Astrocyte of the cerebellum (primary cell): ENCODE results near the gene CYTH2.

Experiments used
- DNase-seq: peaks from one replicate; pipeline ENCODE4 v3.0.0-alpha.2; 2011; ENCODE audit warnings: low read depth
- H3K4me3 ChIP-seq: 2 replicates; pipeline ENCODE4 v1.5.1; 2011; ENCODE audit warnings: mild to moderate bottlenecking, low read depth, low read length, moderate library complexity
- in situ Hi-C: cut with HindIII; loops from 2 replicates; pipeline ENCODE4 v1.10.0; 2017; ENCODE audit warnings: low sequenced_read_pairs
- TF ChIP-seq, protein P1 (sequence below): IDR thresholded peaks from 2 replicates; pipeline ENCODE4 v1.5.1; 2012; ENCODE audit warnings: low read length, low read depth, moderate library complexity, mild to moderate bottlenecking; ENCODE audit errors: missing control alignments

CYTH2 gene

GRCh38 chr19:48506138-48506733, 37.1 kb downstream of the CYTH2 start:
- no peak overlapping the region for H3K4me3 ChIP-seq
- TF ChIP-seq, protein P1, sequence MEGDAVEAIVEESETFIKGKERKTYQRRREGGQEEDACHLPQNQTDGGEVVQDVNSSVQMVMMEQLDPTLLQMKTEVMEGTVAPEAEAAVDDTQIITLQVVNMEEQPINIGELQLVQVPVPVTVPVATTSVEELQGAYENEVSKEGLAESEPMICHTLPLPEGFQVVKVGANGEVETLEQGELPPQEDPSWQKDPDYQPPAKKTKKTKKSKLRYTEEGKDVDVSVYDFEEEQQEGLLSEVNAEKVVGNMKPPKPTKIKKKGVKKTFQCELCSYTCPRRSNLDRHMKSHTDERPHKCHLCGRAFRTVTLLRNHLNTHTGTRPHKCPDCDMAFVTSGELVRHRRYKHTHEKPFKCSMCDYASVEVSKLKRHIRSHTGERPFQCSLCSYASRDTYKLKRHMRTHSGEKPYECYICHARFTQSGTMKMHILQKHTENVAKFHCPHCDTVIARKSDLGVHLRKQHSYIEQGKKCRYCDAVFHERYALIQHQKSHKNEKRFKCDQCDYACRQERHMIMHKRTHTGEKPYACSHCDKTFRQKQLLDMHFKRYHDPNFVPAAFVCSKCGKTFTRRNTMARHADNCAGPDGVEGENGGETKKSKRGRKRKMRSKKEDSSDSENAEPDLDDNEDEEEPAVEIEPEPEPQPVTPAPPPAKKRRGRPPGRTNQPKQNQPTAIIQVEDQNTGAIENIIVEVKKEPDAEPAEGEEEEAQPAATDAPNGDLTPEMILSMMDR: peak; percentile 49
- in situ Hi-C loops: no loop called here
- no peak for DNase-seq

DNA sequence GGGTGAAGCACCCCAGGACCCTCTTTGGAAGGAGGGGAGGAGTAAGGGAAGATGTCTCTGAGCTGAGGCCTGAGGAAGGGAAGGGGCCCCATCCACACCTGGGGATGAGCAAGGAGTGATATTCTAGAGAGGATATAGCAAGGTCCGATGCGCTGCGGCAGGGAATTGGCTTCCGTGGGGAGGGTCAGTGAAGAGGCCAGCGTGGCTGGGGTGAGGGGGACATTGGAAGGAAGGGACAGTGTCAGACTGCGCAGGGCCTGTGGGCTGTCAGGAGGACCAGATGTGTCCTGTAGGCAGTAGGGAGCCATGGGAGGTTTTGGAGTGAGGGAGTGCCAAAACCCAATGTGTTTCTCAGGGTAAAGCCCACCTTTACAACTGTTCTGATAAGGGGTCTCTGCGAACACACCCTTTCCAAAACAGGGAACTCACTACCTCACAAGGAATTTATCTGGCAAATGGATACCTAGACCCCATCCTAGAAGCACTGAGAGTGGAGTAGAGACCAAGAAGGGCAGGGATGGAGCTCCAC, 38.8 kb downstream of the CYTH2 start:
- in situ Hi-C loops: no loop called here
- TF ChIP-seq, protein P1: no peak
- no peak for DNase-seq
- H3K4me3 ChIP-seq: no peak overlapping the region

GRCh38 chr19:48508729-48509411, 39.7 kb downstream of the CYTH2 start:
- TF ChIP-seq, protein P1: no peak
- no peak overlapping the region for H3K4me3 ChIP-seq
- in situ Hi-C loops: no loop called here
- DNase-seq: no peak

GRCh38 chr19:48509467-48510194, 40.5 kb downstream of the CYTH2 start:
- DNase-seq: no peak
- TF ChIP-seq, protein P1: no peak
- in situ Hi-C loops: no loop called here
- H3K4me3 ChIP-seq: no peak overlapping the region

GRCh38 chr19:48510421-48511268, 41.5 kb downstream of the CYTH2 start:
- DNase-seq: no peak
- TF ChIP-seq, protein P1: no peak
- in situ Hi-C loops: no loop called here
- peak overlapping the region; percentile 20 for H3K4me3 ChIP-seq

DNA sequence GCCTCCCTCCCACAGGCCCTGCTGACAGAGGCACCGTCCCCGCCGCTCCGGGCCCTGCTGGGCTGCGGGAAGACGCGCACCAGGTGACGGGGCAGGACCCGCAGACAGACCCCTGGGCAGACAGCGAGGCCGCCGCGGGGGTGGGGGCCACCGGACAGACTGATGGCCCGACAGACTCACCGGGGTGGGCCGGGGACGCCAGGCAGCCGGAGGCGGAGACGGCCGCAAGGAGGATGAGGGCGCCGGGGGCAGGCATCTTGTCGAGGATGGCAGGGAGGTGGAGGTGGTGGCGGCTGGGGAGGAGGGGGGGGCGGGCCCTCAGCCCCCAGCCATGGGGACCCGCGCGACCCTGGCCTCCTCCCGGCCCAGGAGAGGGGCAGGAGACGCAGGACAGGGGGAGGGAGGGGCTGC, 42.2 kb downstream of the CYTH2 start:
- TF ChIP-seq, protein P1: no peak
- in situ Hi-C loops: no loop called here
- H3K4me3 ChIP-seq: no peak overlapping the region
- no peak for DNase-seq
